Head of caudate nucleus (tissue), 42 donors: ENCODE data around the gene CST1.
A peak's percentile ranks its signal among the peaks of the same experiment; 100 is the strongest.
"Not testable (repeated sequence)": the region's sequence is repeated elsewhere in the genome, so short reads cannot be mapped to it uniquely, and the experiment has no call there.

Experiments used
- DNase-seq, 42 donors: peaks; one replicate each; pipeline versions ENCODE4 v3.0.0 to v3.0.0-alpha.2; 2020 to 2021; ENCODE audit warnings: mixed read lengths in 7 of 42
- intact Hi-C: fragments of 100-400 bp; cut with DNase I; formaldehyde crosslinking; loops from one replicate; pipeline ENCODE4 v1.15.0; 2022

The CST1 gene

GRCh38 chr20:23723659-23724307 lies 27.0 kb downstream of the CST1 start:
- DNase-seq: peak in 28 of 42 donors; percentile 9 to 67 (median 33)

GRCh38 chr20:23722851-23723250 lies 27.9 kb downstream of the CST1 start:
- intact Hi-C loops, DNase-seq: not testable (repeated sequence)

More at GRCh38 chr20:23723659-23724307, 27.0 kb downstream of the CST1 start:
- intact Hi-C loops: not testable (repeated sequence)

GRCh38 chr20:23721962-23722361 lies 28.8 kb downstream of the CST1 start:
- intact Hi-C loops: no loop called here
- DNase-seq: no peak

GRCh38 chr20:23719351-23719750 lies 31.4 kb downstream of the CST1 start:
- intact Hi-C loops, DNase-seq: not testable (repeated sequence)

GRCh38 chr20:23711778-23712177 lies 39.0 kb downstream of the CST1 start:
- DNase-seq, intact Hi-C loops: not testable (repeated sequence)

GRCh38 chr20:23710771-23711170 lies 40.0 kb downstream of the CST1 start:
- intact Hi-C loops: no loop called here
- no peak for DNase-seq

GRCh38 chr20:23705895-23706294 lies 44.8 kb downstream of the CST1 start:
- no peak for DNase-seq
- intact Hi-C loops: no loop called here

GRCh38 chr20:23702021-23702420 lies 48.7 kb downstream of the CST1 start:
- intact Hi-C loops: no loop called here
- no peak for DNase-seq

- intact Hi-C loops: no loop called here
- DNase-seq: no peak
These were observed 49.8 kb downstream of the CST1 start for GRCh38 chr20:23700931-23701330.

GRCh38 chr20:23697947-23698346 lies 52.8 kb downstream of the CST1 start:
- no peak for DNase-seq
- intact Hi-C loops: no loop called here
